Memory B cell (primary cell): ENCODE data around the gene TPP2.

ENCODE experiments used
- ATAC-seq: fragments of 150-1000 bp; cut with Tn5 transposase; 2 replicates; pipeline ENCODE4 v1.10.0; 2021; ENCODE audit warnings: low read depth, mild to moderate bottlenecking, moderate library complexity
- DNase-seq, 2 donors: peaks; one replicate each; pipeline ENCODE4 v3.0.0; 2022; ENCODE audit warnings: low spot score in 2 of 2
- H3K27ac Mint-ChIP-seq: one replicate; pipeline ENCODE4 v1.8.0; 2022; ENCODE audit warnings: mild to moderate bottlenecking, moderate library complexity, mixed read lengths
- H3K27me3 Mint-ChIP-seq: one replicate; pipeline ENCODE4 v1.8.0; 2022; ENCODE audit warnings: mixed read lengths
- H3K36me3 Mint-ChIP-seq: one replicate; pipeline ENCODE4 v1.8.0; 2022; ENCODE audit warnings: mild to moderate bottlenecking, mixed read lengths
- H3K4me1 Mint-ChIP-seq: one replicate; pipeline ENCODE4 v1.8.0; 2022; ENCODE audit warnings: mixed read lengths
- H3K4me3 Mint-ChIP-seq: one replicate; pipeline ENCODE4 v1.8.0; 2022; ENCODE audit warnings: mild to moderate bottlenecking, moderate library complexity, mixed read lengths
- H3K9me3 Mint-ChIP-seq: one replicate; pipeline ENCODE4 v1.8.0; 2022; ENCODE audit warnings: mixed read lengths

Gene TPP2

GRCh38 chr13:102580552-102581169 is 16.1 kb upstream of the TPP2 start:
- DNase-seq, result peak; percentile 31 to 49
- H3K27ac Mint-ChIP-seq, result no peak overlapping the region

GRCh38 chr13:102582256-102582655 is 14.5 kb upstream of the TPP2 start:
- H3K9me3 Mint-ChIP-seq, result no peaks in the 10 kb centered on the region
- H3K4me1 Mint-ChIP-seq, result peaks cover 14% of the 10 kb centered on the region
- ATAC-seq (no peak), DNase-seq (no peak)
- H3K27me3 Mint-ChIP-seq, result peaks cover 3% of the 10 kb centered on the region
- H3K4me3 Mint-ChIP-seq, result no peak overlapping the region
- no peaks in the 10 kb centered on the region for H3K36me3 Mint-ChIP-seq
- H3K27ac Mint-ChIP-seq, result no peak overlapping the region

More at GRCh38 chr13:102580552-102581169, 16.1 kb upstream of the TPP2 start:
- Mint-ChIP-seq H3K4me1 (peaks cover 14% of the 10 kb centered on the region), H3K4me3 (no peak overlapping the region), H3K36me3 (no peaks in the 10 kb centered on the region), H3K9me3 (no peaks in the 10 kb centered on the region), H3K27me3 (peaks cover 3% of the 10 kb centered on the region)
- peak; percentile 76 for ATAC-seq

- peaks cover 3% of the 10 kb centered on the region for H3K27me3 Mint-ChIP-seq
- H3K27ac Mint-ChIP-seq, result peak overlapping the region; percentile 0
- no peak for DNase-seq
- H3K36me3 Mint-ChIP-seq, result no peaks in the 10 kb centered on the region
- peak; percentile 82 for ATAC-seq
- H3K4me3 Mint-ChIP-seq, result no peak overlapping the region
- peaks cover 14% of the 10 kb centered on the region for H3K4me1 Mint-ChIP-seq
- no peaks in the 10 kb centered on the region for H3K9me3 Mint-ChIP-seq
Measured at GRCh38 chr13:102584434-102584833, 12.4 kb upstream of the TPP2 start.

GRCh38 chr13:102586615-102587014 is 10.2 kb upstream of the TPP2 start:
- no peak overlapping the region for H3K4me3 Mint-ChIP-seq
- no peak overlapping the region for H3K27ac Mint-ChIP-seq
- no peaks in the 10 kb centered on the region for H3K36me3 Mint-ChIP-seq
- DNase-seq (no peak), ATAC-seq (no peak)
- no peaks in the 10 kb centered on the region for H3K27me3 Mint-ChIP-seq
- no peaks in the 10 kb centered on the region for H3K9me3 Mint-ChIP-seq
- H3K4me1 Mint-ChIP-seq, result peaks cover 12% of the 10 kb centered on the region

GRCh38 chr13:102587916-102588315 is 8.9 kb upstream of the TPP2 start:
- Mint-ChIP-seq H3K4me3 (no peak overlapping the region), H3K27ac (no peak overlapping the region), H3K36me3 (no peaks in the 10 kb centered on the region), H3K9me3 (no peaks in the 10 kb centered on the region), H3K27me3 (no peaks in the 10 kb centered on the region), H3K4me1 (peaks cover 14% of the 10 kb centered on the region)
- no peak for ATAC-seq
- DNase-seq, result no peak

- Mint-ChIP-seq H3K4me3 (no peak overlapping the region), H3K4me1 (peaks cover 10% of the 10 kb centered on the region), H3K27ac (no peak overlapping the region), H3K27me3 (no peaks in the 10 kb centered on the region), H3K36me3 (no peaks in the 10 kb centered on the region), H3K9me3 (no peaks in the 10 kb centered on the region)
- DNase-seq, result no peak
- ATAC-seq, result no peak
Measured at GRCh38 chr13:102589301-102589822, 7.4 kb upstream of the TPP2 start.

- Mint-ChIP-seq H3K36me3 (no peaks in the 10 kb centered on the region), H3K27ac (peak overlapping the region; percentile 92), H3K9me3 (no peaks in the 10 kb centered on the region), H3K27me3 (no peaks in the 10 kb centered on the region), H3K4me3 (peak overlapping the region; percentile 94), H3K4me1 (peaks cover 9% of the 10 kb centered on the region)
- DNase-seq, result peak; percentile 63 to 65
- peak; percentile 18 for ATAC-seq
Measured at GRCh38 chr13:102591988-102592781, 4.6 kb upstream of the TPP2 start.

- H3K4me1 Mint-ChIP-seq, result peaks cover 18% of the 10 kb centered on the region
- H3K27ac Mint-ChIP-seq, result no peak overlapping the region
- H3K4me3 Mint-ChIP-seq, result no peak overlapping the region
- ATAC-seq (no peak), DNase-seq (no peak)
- H3K27me3 Mint-ChIP-seq, result no peaks in the 10 kb centered on the region
- H3K36me3 Mint-ChIP-seq, result no peaks in the 10 kb centered on the region
- H3K9me3 Mint-ChIP-seq, result no peaks in the 10 kb centered on the region
Measured at GRCh38 chr13:102593466-102593865, 3.3 kb upstream of the TPP2 start.

GRCh38 chr13:102597029-102597961 is 509 bp downstream of the TPP2 start:
- DNase-seq, result no peak
- no peak for ATAC-seq
- Mint-ChIP-seq H3K36me3 (peaks cover 5% of the 10 kb centered on the region), H3K4me3 (peak overlapping the region; percentile 98), H3K27ac (peak overlapping the region; percentile 100), H3K9me3 (no peaks in the 10 kb centered on the region), H3K27me3 (no peaks in the 10 kb centered on the region), H3K4me1 (peaks cover 31% of the 10 kb centered on the region)

- Mint-ChIP-seq H3K27ac (peak overlapping the region; percentile 100), H3K4me1 (peaks cover 32% of the 10 kb centered on the region), H3K4me3 (peak overlapping the region; percentile 91), H3K27me3 (no peaks in the 10 kb centered on the region), H3K9me3 (no peaks in the 10 kb centered on the region), H3K36me3 (peaks cover 7% of the 10 kb centered on the region)
- DNase-seq (no peak), ATAC-seq (no peak)
Measured at GRCh38 chr13:102598061-102598460, 1.3 kb downstream of the TPP2 start.

- H3K4me3 Mint-ChIP-seq, result no peak overlapping the region
- peaks cover 43% of the 10 kb centered on the region for H3K4me1 Mint-ChIP-seq
- no peaks in the 10 kb centered on the region for H3K9me3 Mint-ChIP-seq
- no peaks in the 10 kb centered on the region for H3K27me3 Mint-ChIP-seq
- H3K36me3 Mint-ChIP-seq, result peaks cover 10% of the 10 kb centered on the region
- DNase-seq (no peak), ATAC-seq (no peak)
- H3K27ac Mint-ChIP-seq, result no peak overlapping the region
Measured at GRCh38 chr13:102599426-102600012, 2.7 kb downstream of the TPP2 start.

- Mint-ChIP-seq H3K4me3 (no peak overlapping the region), H3K9me3 (no peaks in the 10 kb centered on the region), H3K27me3 (no peaks in the 10 kb centered on the region), H3K4me1 (peaks cover 24% of the 10 kb centered on the region), H3K36me3 (peaks cover 25% of the 10 kb centered on the region), H3K27ac (no peak overlapping the region)
- DNase-seq (no peak), ATAC-seq (no peak)
Measured at GRCh38 chr13:102606537-102607309, 9.9 kb downstream of the TPP2 start.

- DNase-seq (no peak), ATAC-seq (no peak)
- H3K4me1 Mint-ChIP-seq, result peaks cover 20% of the 10 kb centered on the region
- no peaks in the 10 kb centered on the region for H3K9me3 Mint-ChIP-seq
- H3K27ac Mint-ChIP-seq, result peak overlapping the region; percentile 19
- no peaks in the 10 kb centered on the region for H3K27me3 Mint-ChIP-seq
- H3K36me3 Mint-ChIP-seq, result peaks cover 22% of the 10 kb centered on the region
- H3K4me3 Mint-ChIP-seq, result no peak overlapping the region
Measured at GRCh38 chr13:102608974-102609373, 12.2 kb downstream of the TPP2 start.
